NCI-H2227 (cell line): ENCODE results near the gene FOXD4L6.
"Not testable (repeated sequence)": the region's sequence is repeated elsewhere in the genome, so short reads cannot be mapped to it uniquely, and the experiment has no call there.

Experiments
- DNase-seq: peaks from one replicate; lab custom pipeline; 2025; ENCODE audit not compliant: unreplicated experiment; lab: John Stamatoyannopoulos, UW

Gene FOXD4L6

GRCh38 chr9:41128581-41128980 is at the start of gene FOXD4L6:
Gene FOXD4L6 (minus strand): TSS chr9:41128681. CDS start chr9:41128383, 298 bp downstream.
- not testable (repeated sequence) for DNase-seq

- not testable (repeated sequence) for DNase-seq
Observed at GRCh38 chr9:41174994-41175393, 46.5 kb upstream of the FOXD4L6 start.

DNA sequence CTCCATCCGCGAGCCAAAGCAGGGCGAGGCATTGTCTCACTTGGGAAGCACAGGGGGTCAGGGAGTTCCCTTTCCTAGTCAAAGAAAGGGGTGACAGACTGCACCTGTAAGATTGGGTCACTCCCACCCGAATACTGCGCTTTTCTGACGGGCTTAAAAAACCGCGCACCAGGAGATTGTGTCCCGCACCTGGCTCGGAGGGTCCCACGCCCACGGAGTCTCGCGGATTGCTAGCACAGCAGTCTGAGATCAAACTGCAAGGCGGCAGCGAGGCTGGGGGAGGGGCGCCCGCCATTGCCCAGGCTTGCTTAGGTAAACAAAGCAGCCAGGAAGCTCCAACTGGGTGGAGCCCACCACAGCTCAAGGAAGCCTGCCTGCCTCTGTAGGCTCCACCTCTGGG is 21.6 kb upstream of the FOXD4L6 start:
- DNase-seq = not testable (repeated sequence)

DNA sequence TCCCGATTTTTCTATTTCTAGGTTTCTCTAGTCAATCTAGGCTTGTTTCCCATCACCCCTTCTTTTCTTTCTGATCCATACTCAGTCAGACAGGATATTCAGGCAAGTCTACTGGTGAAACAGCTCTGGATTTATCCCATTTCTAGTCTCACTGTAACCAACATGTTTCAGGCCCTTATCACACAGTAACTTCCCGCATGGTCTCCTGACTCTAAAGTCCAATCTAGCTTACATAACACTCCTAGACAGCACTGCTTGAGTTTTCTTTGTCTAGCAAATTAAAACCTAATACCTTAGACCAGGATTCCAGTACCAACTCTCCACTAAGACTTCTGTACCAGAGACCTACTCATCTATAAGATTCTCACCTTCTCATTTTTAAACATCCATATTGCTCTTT is 13.4 kb upstream of the FOXD4L6 start:
- not testable (repeated sequence) for DNase-seq

GRCh38 chr9:41126746-41127446 is 1.6 kb downstream of the FOXD4L6 start:
- not testable (repeated sequence) for DNase-seq

DNA sequence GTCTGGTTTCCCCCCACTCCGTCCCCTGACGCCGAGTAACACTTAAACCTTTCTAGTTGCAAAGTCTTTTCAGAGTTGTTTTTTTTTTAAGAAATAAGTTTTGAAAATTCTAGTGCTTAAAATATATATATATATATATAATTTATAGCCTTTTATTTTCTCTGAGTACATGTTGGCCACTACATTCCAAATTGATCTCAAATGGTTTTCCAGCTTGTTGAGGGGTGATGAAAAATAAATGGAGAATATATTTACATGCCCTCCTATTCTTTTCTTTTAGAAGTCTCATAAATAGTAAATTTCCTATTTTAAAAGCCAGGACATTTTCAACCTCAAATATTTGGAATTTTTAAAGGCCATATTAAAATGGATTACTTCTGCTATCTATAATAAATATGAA is 2.5 kb downstream of the FOXD4L6 start:
- not testable (repeated sequence) for DNase-seq

- DNase-seq = not testable (repeated sequence)
Observed at GRCh38 chr9:41125109-41125658, 3.3 kb downstream of the FOXD4L6 start.

GRCh38 chr9:41124250-41125108 is 4.0 kb downstream of the FOXD4L6 start:
- not testable (repeated sequence) for DNase-seq

DNA sequence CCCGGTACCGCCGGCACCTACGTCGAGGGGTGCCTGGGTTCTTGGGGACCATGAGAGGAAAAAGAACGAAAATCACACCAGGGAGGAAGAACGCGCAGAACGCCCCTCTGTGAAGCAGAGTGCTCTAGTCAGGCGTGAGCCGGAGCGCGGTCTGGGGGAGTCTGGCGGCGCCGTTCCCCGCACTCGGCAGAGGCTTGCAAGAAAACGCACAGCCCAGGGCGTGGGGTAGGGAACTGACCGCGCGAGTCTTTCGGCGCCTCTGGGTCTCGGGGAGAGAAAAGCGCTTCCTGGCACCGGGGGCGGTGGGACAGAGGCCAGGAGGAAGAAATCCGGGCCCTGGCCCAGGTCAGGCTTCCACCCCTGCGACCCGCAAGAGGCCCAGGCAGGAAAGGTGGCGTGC is 4.7 kb downstream of the FOXD4L6 start:
- not testable (repeated sequence) for DNase-seq

DNA sequence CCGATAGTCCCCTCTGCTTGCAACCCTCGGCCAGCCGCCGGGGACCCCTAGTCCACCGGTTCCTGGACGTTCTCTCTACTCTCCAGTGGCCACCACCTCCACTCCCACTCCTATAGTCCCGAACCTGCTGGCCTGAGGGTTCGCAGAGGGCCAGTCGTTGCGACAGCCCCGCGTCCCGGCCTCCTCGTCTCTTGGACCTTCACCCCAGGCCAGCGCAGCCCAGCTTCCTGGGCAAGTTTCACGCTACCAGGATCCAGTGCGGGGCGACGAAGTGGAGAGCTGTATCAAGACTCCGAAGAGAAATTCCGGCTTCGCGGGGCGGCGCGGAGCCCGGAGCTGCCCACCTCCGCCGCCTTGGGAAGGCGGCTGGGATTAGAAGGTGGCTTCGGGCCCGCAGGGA is 5.1 kb downstream of the FOXD4L6 start:
- not testable (repeated sequence) for DNase-seq

DNA sequence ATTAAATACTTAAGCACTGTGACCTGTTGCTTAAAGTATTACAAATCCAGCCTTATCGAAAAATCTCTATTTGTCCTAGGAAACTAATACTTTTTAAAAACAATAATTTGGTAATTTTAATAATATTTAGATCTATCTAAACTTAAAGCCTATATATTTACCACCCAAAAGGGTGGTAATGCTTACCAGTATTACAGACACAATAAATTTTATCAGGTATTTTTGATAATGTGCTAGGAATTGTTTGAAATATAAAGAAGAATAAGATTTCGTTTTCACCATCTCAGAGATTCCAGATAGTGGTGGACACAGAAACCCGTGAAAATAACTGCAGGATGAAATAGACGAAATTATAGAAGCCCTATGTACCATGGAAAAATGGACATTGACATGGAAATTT is 7.8 kb downstream of the FOXD4L6 start:
- DNase-seq = not testable (repeated sequence)

GRCh38 chr9:41119719-41120118 is 8.8 kb downstream of the FOXD4L6 start:
- DNase-seq = not testable (repeated sequence)

DNA sequence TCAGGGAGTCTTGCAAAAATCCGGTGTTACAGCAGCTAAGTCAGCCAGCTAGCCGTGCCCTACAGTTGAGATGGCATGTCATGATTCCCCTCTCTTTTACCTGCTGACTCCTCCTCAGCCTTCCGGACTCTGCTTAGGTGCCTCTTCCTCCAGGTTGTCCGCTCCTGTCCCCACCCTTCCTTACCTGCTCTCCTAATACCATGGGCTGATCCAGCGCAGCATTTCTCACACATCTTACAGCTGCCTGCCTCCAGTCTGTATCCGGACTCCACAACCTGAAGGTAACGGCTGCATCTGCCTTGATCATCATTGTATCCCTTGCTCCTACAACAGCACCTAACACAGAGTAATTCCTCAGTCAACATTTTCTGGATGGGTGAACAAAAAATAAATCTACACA is 9.2 kb downstream of the FOXD4L6 start:
- DNase-seq = not testable (repeated sequence)

DNA sequence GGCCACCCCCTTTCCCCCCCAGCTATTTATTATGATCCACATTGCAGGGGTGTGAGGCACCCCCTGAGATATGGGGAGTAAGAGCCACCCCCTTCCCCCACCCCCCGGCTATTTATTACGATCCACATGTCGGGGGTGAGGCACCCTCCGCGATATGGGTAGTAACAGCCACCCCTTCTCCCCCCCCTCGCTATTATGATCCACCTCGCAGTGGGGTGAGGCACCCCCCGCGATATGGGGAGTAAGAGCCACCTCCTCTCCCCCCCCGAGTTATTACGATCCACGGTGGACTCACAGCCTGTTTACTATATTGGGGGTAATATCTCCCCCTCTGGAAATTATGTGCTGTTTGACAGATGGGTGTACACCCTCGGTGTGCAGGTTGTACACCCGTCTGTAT is 15.1 kb downstream of the FOXD4L6 start:
- DNase-seq = not testable (repeated sequence)

DNA sequence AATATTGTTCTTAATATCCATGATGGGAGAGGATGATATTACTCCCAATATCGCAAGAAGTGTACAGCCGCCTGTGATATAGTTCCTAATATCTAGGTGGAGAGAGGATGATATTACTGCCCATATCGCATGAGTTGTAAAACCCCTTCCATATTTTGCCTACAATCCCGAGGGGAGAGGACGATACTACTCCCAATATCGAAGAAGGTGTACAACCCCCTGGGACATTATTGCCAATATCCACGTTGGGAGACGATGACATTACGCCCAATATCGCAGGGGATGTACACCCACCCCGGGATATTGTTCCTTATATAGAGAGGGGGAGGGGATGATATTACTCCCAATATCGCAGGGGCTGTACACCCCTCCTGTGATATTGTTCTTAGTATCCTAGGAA is 17.1 kb downstream of the FOXD4L6 start:
- not testable (repeated sequence) for DNase-seq

GRCh38 chr9:41110913-41111312 is 17.6 kb downstream of the FOXD4L6 start:
- not testable (repeated sequence) for DNase-seq

DNA sequence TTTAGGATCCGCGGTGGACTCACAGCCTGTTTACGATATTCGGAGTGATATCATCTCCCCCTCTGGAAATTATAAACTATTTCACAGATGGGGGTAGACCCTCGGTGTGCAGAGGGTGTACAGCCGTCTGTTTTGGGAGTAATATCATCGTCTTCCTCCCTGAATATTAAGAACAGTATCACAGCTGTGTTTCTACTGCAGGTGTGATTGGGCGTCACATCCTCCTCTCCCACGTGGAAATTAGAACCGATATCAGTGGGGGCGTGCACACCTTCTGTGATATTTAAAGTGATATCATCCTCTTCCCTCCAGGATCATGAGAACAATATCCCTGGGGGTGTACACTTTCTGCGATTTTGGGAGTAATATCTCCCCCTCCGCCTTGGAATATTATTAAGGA is 19.2 kb downstream of the FOXD4L6 start:
- not testable (repeated sequence) for DNase-seq

DNA sequence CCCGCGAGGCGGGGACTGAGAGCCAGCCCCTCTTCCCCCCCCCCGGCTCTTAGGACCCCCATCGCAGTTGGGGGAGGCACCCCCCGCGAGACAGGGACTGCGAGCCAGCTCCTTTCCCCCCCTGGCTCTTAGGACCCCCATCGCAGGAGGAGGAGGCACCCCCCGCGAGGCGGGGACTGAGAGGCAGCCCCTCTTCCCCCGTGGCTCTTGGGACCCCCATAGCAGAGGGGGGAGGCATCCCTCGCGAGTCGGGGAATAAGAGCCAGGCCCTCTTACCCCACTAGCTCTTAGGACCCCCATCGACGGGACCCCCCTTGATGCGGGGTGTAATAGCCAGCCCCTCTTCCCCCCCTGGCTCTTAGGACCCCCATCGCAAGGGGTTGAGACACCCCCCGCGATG is 19.7 kb downstream of the FOXD4L6 start:
- not testable (repeated sequence) for DNase-seq

DNA sequence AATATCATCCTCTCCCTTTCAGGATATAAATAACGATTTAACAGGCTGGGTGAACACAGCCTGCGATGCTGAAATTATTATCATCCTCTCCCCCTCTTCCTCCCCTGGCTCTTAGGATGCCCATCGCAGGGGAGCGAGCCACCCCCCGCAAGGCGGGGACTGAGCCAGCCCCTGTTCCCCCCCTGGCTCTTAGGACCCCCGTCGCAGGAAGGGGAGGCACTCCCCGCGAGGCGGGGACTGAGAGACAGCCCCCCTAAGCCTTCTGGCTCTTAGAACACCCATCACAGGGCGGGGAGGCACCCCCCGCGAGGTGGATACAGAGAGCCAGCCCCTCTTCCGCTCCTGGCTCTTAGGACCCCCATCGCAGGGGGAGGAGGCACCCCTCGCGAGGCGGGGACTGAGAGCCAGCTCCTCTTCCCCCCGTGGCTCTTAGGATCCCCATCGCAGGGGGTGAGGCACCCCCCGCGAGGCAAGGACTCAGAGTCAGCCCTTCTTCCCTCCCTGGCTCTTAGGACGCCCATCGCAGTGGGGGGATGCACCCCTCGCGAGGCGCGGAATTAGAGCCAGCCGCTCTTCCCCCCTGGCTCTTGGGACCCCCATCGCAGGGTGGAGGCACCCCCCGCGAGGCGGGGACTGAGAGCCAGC is 21.9 kb downstream of the FOXD4L6 start:
- not testable (repeated sequence) for DNase-seq

GRCh38 chr9:41105557-41106253 is 22.8 kb downstream of the FOXD4L6 start:
- not testable (repeated sequence) for DNase-seq

DNA sequence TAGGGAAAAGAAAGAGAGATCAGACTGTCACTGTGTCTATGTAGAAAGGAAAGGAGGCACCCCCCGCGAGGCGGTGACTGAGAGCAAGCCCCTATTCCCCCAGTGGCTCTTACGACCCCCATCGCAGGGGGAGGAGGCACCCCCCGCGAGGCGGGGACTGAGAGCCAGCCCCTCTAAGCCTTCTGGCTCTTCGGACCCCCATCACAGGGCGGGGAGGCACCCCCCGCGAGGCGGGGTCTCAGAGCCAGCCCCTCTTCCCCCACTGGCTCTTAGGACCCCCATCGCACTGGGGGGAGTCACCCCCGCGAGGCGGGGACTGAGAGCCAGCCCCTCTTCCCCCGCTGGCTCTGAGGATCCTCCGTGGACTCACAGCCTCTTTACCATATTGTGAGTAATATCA is 23.9 kb downstream of the FOXD4L6 start:
- not testable (repeated sequence) for DNase-seq
